Measurements from ENCODE around the gene SMS.
"Not testable (repeated sequence)": the region's sequence is repeated elsewhere in the genome, so short reads cannot be mapped to it uniquely, and the experiment has no call there.

The SMS gene

GRCh38 chrX:21949689-21950088 lies 9.2 kb downstream of the SMS start:
- FAIRE-seq (no peak), DNase-seq (ENCODE audit: insufficient read length, low spot score) (no peak)
- TF ChIP-seq CTCF (IDR thresholded peaks at IDR 0.05; ENCODE audit: insufficient read depth, missing control alignments): no peak

- not testable (repeated sequence) for FAIRE-seq; DNase-seq (ENCODE audit: insufficient read length, low spot score)
These were observed 10.0 kb downstream of the SMS start for GRCh38 chrX:21950557-21950956.

GRCh38 chrX:21952624-21953023 lies 12.1 kb downstream of the SMS start:
- DNase-seq (ENCODE audit: insufficient read length, low spot score): no peak
- no peak for TF ChIP-seq CTCF (IDR thresholded peaks at IDR 0.05; ENCODE audit: insufficient read depth, missing control alignments)
- FAIRE-seq: no peak

- not testable (repeated sequence) for DNase-seq (ENCODE audit: insufficient read length, low spot score)
These were observed 12.8 kb downstream of the SMS start for GRCh38 chrX:21953195-21953830.

GRCh38 chrX:21955403-21956189 lies 15.1 kb downstream of the SMS start:
- DNase-seq (ENCODE audit: insufficient read length, low spot score): no peak
- no peak for TF ChIP-seq CTCF (IDR thresholded peaks at IDR 0.05; ENCODE audit: insufficient read depth, missing control alignments)
- no peak for FAIRE-seq

More at GRCh38 chrX:21953195-21953830, 12.8 kb downstream of the SMS start:
- FAIRE-seq: not testable (repeated sequence)

- DNase-seq (ENCODE audit: insufficient read length, low spot score): no peak
- FAIRE-seq: no peak
- no peak for TF ChIP-seq CTCF (IDR thresholded peaks at IDR 0.05; ENCODE audit: insufficient read depth, missing control alignments)
These were observed 16.3 kb downstream of the SMS start for GRCh38 chrX:21956783-21957182.

- TF ChIP-seq CTCF (IDR thresholded peaks at IDR 0.05; ENCODE audit: insufficient read depth, missing control alignments): no peak
- DNase-seq (ENCODE audit: insufficient read length, low spot score) (no peak), FAIRE-seq (no peak)
These were observed 17.7 kb downstream of the SMS start for GRCh38 chrX:21958187-21958586.

GRCh38 chrX:21958916-21959315 lies 18.4 kb downstream of the SMS start:
- DNase-seq (ENCODE audit: insufficient read length, low spot score): no peak
- TF ChIP-seq CTCF (IDR thresholded peaks at IDR 0.05; ENCODE audit: insufficient read depth, missing control alignments): no peak
- FAIRE-seq: no peak

Data from D721Med (cell line).